SK-N-SH (cell line): ENCODE results near the gene ZNF22. TPM values are rescaled to one million over a fixed set of nuclear protein-coding genes. Genes with fewer than 3 reads are reported as not detected.

Source experiments
- CTCF ChIA-PET: fragments of 300-600, 350-600 bp; formaldehyde crosslinking; extraction: SDS; loops from one replicate; lab custom pipeline; 2021; lab: Yijun Ruan, JAX
- POLR2A ChIA-PET: fragments of 350-600 bp; sonication (Branson Sonifier 250); formaldehyde crosslinking; extraction: SDS; loops from one replicate; lab custom pipeline; 2020; ENCODE audit warnings: antibody characterized with exemption, inconsistent platforms; lab: Yijun Ruan, JAX
- DNase-seq: peaks from one replicate; pipeline ENCODE4 v3.0.0; 2012
- H2AFZ ChIP-seq: fragments of 200-600 bp; sonication (generic); 2 replicates; pipeline ENCODE4 v1.8.1; 2016; ENCODE audit warnings: antibody characterized with exemption, mild to moderate bottlenecking, low read depth
- H3F3A ChIP-seq: fragments of 200-600 bp; sonication (generic); replicated peaks from 2 replicates; pipeline ENCODE3; 2016; ENCODE audit warnings: antibody characterized with exemption, mild to moderate bottlenecking; ENCODE audit not compliant: insufficient read depth
- H3K27ac ChIP-seq, 2 experiments: fragments of 200-500 bp in 1 of 2; fragments of 200-600 bp in 1 of 2; sonication (Bioruptor generic) in 1 of 2; sonication (generic), shearing (Covaris generic) in 1 of 2; 2 replicates each; pipeline versions ENCODE4 v1.5.1 to v1.6.1; 2014 to 2016; ENCODE audit warnings: low read depth in 2 of 2, inconsistent platforms in 1 of 2, low read length in 1 of 2, mild to moderate bottlenecking in 1 of 2, mixed read lengths in 1 of 2
- H3K27me3 ChIP-seq: fragments of 200-600 bp; sonication (generic), shearing (Covaris generic); 2 replicates; pipeline ENCODE4 v1.6.1; 2016; ENCODE audit warnings: mixed run types; ENCODE audit not compliant: insufficient read depth
- H3K36me3 ChIP-seq, 2 experiments: fragments of 200-500 bp in 1 of 2; fragments of 200-600 bp in 1 of 2; sonication (Bioruptor generic) in 1 of 2; sonication (generic) in 1 of 2; replicated peaks in 1 of 2; 2 replicates each; pipeline versions ENCODE3 to v1.5.1; 2014 to 2016; ENCODE audit warnings: low read length in 1 of 2, mild to moderate bottlenecking in 1 of 2; ENCODE audit not compliant: insufficient read depth in 2 of 2, control insufficient read depth in 1 of 2
- H3K4me1 ChIP-seq, 2 experiments: fragments of 200-500 bp in 1 of 2; fragments of 200-600 bp in 1 of 2; sonication (Bioruptor generic) in 1 of 2; sonication (generic), shearing (Covaris generic) in 1 of 2; 2 replicates each; pipeline versions ENCODE4 v1.5.1 to v1.6.1; 2014 to 2016; ENCODE audit warnings: low read depth in 1 of 2, low read length in 1 of 2, mixed run types in 1 of 2; ENCODE audit not compliant: insufficient read depth in 2 of 2, control insufficient read depth in 1 of 2
- H3K4me2 ChIP-seq: fragments of 200-600 bp; sonication (generic), shearing (Covaris generic); 2 replicates; pipeline ENCODE4 v1.6.1; 2017; ENCODE audit warnings: mixed run types
- H3K4me3 ChIP-seq, 2 experiments: fragments of 200-500 bp in 1 of 2; fragments of 200-600 bp in 1 of 2; sonication (Bioruptor generic) in 1 of 2; sonication (generic), shearing (Covaris generic) in 1 of 2; 2 replicates each; pipeline versions ENCODE4 v1.5.1 to v1.8.1; 2014 to 2016; ENCODE audit warnings: low read depth in 2 of 2, inconsistent platforms in 1 of 2, low read length in 1 of 2, mild to moderate bottlenecking in 1 of 2, mixed read lengths in 1 of 2, moderate library complexity in 1 of 2
- H3K79me2 ChIP-seq: fragments of 200-600 bp; sonication (generic); 2 replicates; pipeline ENCODE4 v1.8.1; 2017; ENCODE audit warnings: mild to moderate bottlenecking; ENCODE audit not compliant: insufficient read depth
- H3K9ac ChIP-seq: fragments of 200-600 bp; sonication (generic); 2 replicates; pipeline ENCODE4 v1.6.1; 2017; ENCODE audit warnings: mixed run types
- H3K9me2 ChIP-seq: fragments of 200-600 bp; sonication (generic); 2 replicates; pipeline ENCODE4 v1.6.1; 2017; ENCODE audit warnings: mixed run types
- H3K9me3 ChIP-seq: fragments of 200-600 bp; sonication (generic); 2 replicates; pipeline ENCODE4 v1.6.1; 2017; ENCODE audit warnings: mixed run types, mild to moderate bottlenecking, moderate library complexity
- H4K20me1 ChIP-seq: fragments of 200-600 bp; sonication (generic); 2 replicates; pipeline ENCODE4 v1.6.1; 2017; ENCODE audit warnings: mild to moderate bottlenecking, mixed run types; ENCODE audit not compliant: insufficient read depth
- ELF1 ChIP-seq: IDR thresholded peaks from 2 replicates; pipeline ENCODE4 v1.4.0; 2012
- FOXJ3 ChIP-seq: sonication (generic); formaldehyde crosslinking; IDR thresholded peaks from 2 replicates; pipeline ENCODE4 v1.5.1; 2020; ENCODE audit warnings: mild to moderate bottlenecking, missing genetic modification reagents
- GATA2 ChIP-seq: sonication (generic); formaldehyde crosslinking; IDR thresholded peaks from 2 replicates; pipeline ENCODE4 v1.5.0; 2020; ENCODE audit warnings: mild to moderate bottlenecking, missing genetic modification reagents
- IRF3 ChIP-seq: fragments of 150-350 bp; IDR thresholded peaks from 2 replicates; pipeline ENCODE4 v1.6.1; 2016; ENCODE audit warnings: mild to moderate bottlenecking, low read depth, low read length
- JUND ChIP-seq: IDR thresholded peaks from 2 replicates; pipeline ENCODE4 v1.4.0; 2012
- NFIC ChIP-seq: IDR thresholded peaks from 2 replicates; pipeline ENCODE4 v1.4.0; 2012; ENCODE audit warnings: borderline replicate concordance
- POLR2AphosphoS5 ChIP-seq: IDR thresholded peaks from 2 replicates; pipeline ENCODE4 v1.6.1; 2012; ENCODE audit warnings: low read depth, low read length
- RAD21 ChIP-seq: IDR thresholded peaks from 2 replicates; pipeline ENCODE4 v1.6.1; 2012; ENCODE audit warnings: mild to moderate bottlenecking, low read length
- RCOR1 ChIP-seq: fragments of 150-350 bp; IDR thresholded peaks from 2 replicates; pipeline ENCODE4 v1.6.1; 2017; ENCODE audit warnings: antibody characterized with exemption, low read length
- RXRA ChIP-seq: IDR thresholded peaks from 2 replicates; pipeline ENCODE4 v1.4.0; 2012; ENCODE audit warnings: low read depth, mild to moderate bottlenecking, borderline replicate concordance
- TAF1 ChIP-seq: IDR thresholded peaks from 2 replicates; pipeline ENCODE4 v1.6.1; 2012; ENCODE audit warnings: low read depth, mild to moderate bottlenecking, low read length, moderate library complexity, borderline replicate concordance
- TEAD4 ChIP-seq: IDR thresholded peaks from 2 replicates; pipeline ENCODE4 v1.4.0; 2012; ENCODE audit warnings: mild to moderate bottlenecking, borderline replicate concordance; ENCODE audit not compliant: insufficient read depth
- USF1 ChIP-seq: IDR thresholded peaks from 2 replicates; pipeline ENCODE4 v1.4.0; 2012; ENCODE audit warnings: low read depth, borderline replicate concordance
- USF2 ChIP-seq: fragments of 150-350 bp; IDR thresholded peaks from 2 replicates; pipeline ENCODE4 v1.6.1; 2017; ENCODE audit warnings: antibody characterized with exemption, low read length, low read depth, borderline replicate concordance
- ZBTB33 ChIP-seq: IDR thresholded peaks from 2 replicates; pipeline ENCODE4 v1.4.0; 2012; ENCODE audit warnings: low read depth, borderline replicate concordance
- WGBS: methylation state at CpG from one replicate; pipeline ENCODE4 v1.1.6; 2017; ENCODE audit warnings: low lambda C conversion rate; 5-methylcytosine and 5-hydroxymethylcytosine counted together
- polyA plus RNA-seq, 3 experiments: library from polyadenylated mRNA; depleted of rRNA; stranded (reverse); fragments of >200 nt; gene quantifications; 2 replicates each; pipeline ENCODE4 v1.2.3, GENCODE V29; 2012

The ZNF22 gene
- polyA plus RNA-seq, 1 of the 3 experiments (the other 2 are of a cell fraction), result 10.2 TPM

- no peak for TF ChIP-seq USF1
- no peak for TF ChIP-seq TEAD4
- no peak for TF ChIP-seq GATA2 (CRISPR knock-in tag)
- no peak for TF ChIP-seq JUND
- no peak for TF ChIP-seq USF2
- TF ChIP-seq RAD21, result no peak
These were observed 24.1 kb upstream of the ZNF22 start (continued) for GRCh38 chr10:44976352-44977198.

GRCh38 chr10:44977287-44978212, 23.2 kb upstream of the ZNF22 start:
- H3K27me3 ChIP-seq, result no peaks in the 10 kb centered on the region
- peak overlapping the region; percentile 68 for H3K9ac ChIP-seq
- CTCF ChIA-PET, result interaction anchor here (1.2 to 10.6 kb wide), 3 partner anchors 10 to 45 kb away, joined by 4 to 121 read pairs (median 5); no protein-coding TSS in a partner anchor
- peaks cover 8% of the 10 kb centered on the region for H3K79me2 ChIP-seq
- H3K9me2 ChIP-seq, result no peaks in the 10 kb centered on the region
- no peak for DNase-seq
- H3K4me1 ChIP-seq, result peaks cover 48 to 57% of the 10 kb centered on the region in 2 experiments; a peak in 3 of 4 replicates
- H3K4me2 ChIP-seq, result peak overlapping the region; percentile 85
- POLR2A ChIA-PET, result no interaction called here
- TF ChIP-seq NFIC, result no peak
- TF ChIP-seq POLR2AphosphoS5, result no peak
- H3K27ac ChIP-seq, result peak overlapping the region in 1 of 2 experiments; percentile 95; a peak in 2 of 4 replicates
- no peak overlapping the region for H2AFZ ChIP-seq
- no peaks in the 10 kb centered on the region for H3K9me3 ChIP-seq
- 84% methylated on average over 3 of the region's 25 CpGs for WGBS
- no peaks in the 10 kb centered on the region for H4K20me1 ChIP-seq
- H3K36me3 ChIP-seq, result no peaks in the 10 kb centered on the region
- peak overlapping the region; percentile 41 to 61; a peak in 3 of 4 replicates for H3K4me3 ChIP-seq
- H3F3A ChIP-seq, result peaks cover 20% of the 10 kb centered on the region

- peak overlapping the region; percentile 30 to 95; a peak in 3 of 4 replicates for H3K27ac ChIP-seq
- peaks cover 20% of the 10 kb centered on the region for H3F3A ChIP-seq
- peaks cover 8% of the 10 kb centered on the region for H3K79me2 ChIP-seq
- WGBS, result 60% methylated on average over 4 of the region's 4 CpGs
- DNase-seq, result no peak
- peak overlapping the region; percentile 68 for H3K9ac ChIP-seq
- CTCF ChIA-PET, result interaction anchor here (1.2 to 10.6 kb wide), 3 partner anchors 10 to 46 kb away, joined by 4 to 121 read pairs (median 5); no protein-coding TSS in a partner anchor
- POLR2A ChIA-PET, result no interaction called here
- no peaks in the 10 kb centered on the region for H4K20me1 ChIP-seq
- peaks cover 41 to 61% of the 10 kb centered on the region in 2 experiments; a peak in 3 of 4 replicates for H3K4me1 ChIP-seq
- H3K27me3 ChIP-seq, result no peaks in the 10 kb centered on the region
- no peaks in the 10 kb centered on the region for H3K36me3 ChIP-seq
- peak overlapping the region; percentile 41 to 61 for H3K4me3 ChIP-seq
- no peaks in the 10 kb centered on the region for H3K9me3 ChIP-seq
- no peaks in the 10 kb centered on the region for H3K9me2 ChIP-seq
- H2AFZ ChIP-seq, result no peak overlapping the region
- H3K4me2 ChIP-seq, result peak overlapping the region; percentile 85
- TF ChIP-seq POLR2AphosphoS5, result no peak
- no peak for TF ChIP-seq ZBTB33
- TF ChIP-seq TAF1, result no peak
- TF ChIP-seq ELF1, result no peak
- TF ChIP-seq JUND, result no peak
- TF ChIP-seq IRF3, result no peak
- TF ChIP-seq FOXJ3 (CRISPR knock-in tag), result no peak
- no peak for TF ChIP-seq RCOR1
- TF ChIP-seq NFIC, result no peak
- no peak for TF ChIP-seq RXRA
These were observed 22.5 kb upstream of the ZNF22 start for GRCh38 chr10:44978213-44978569.
